ENCODE measurements around the gene TMCC1.

DNA sequence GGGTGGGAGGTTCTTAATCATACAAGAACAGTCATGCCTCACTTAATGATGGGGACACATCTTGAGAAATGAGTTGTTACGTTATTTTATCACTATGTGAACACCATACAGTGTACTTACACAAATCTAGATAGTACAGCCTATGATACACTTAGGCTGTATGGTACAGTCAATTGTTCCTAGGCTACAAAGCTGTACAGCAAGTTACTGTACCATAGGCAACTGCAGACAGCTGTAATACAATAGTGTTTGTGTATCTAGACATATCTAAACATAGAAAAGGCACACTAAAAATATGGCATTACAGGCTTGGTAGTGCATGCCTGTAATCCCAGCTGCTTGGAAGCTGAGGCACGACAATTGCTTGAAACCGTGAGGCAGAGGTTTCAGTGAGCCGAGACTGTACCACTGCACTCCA, 231.3 kb downstream of the TMCC1 start:
- TF ChIP-seq POLR2AphosphoS5 (IDR thresholded peaks at IDR 0.05; ENCODE audit: borderline replicate concordance, low read depth, low read length) (no peak), EZH2 (IDR thresholded peaks at IDR 0.05) (no peak), FOXP2 (optimal IDR thresholded peaks at IDR 0.05; ENCODE audit: control extremely low read depth, extremely low read length, insufficient read depth) (no peak)
